HG03571 (cell line): ENCODE data around the gene BTBD3.

Source experiments
- ATAC-seq: cut with Tn5 transposase; IDR thresholded peaks from one replicate; pipeline ENCODE4 v1.9.1; 2021; ENCODE audit not compliant: unreplicated experiment

BTBD3 gene

DNA sequence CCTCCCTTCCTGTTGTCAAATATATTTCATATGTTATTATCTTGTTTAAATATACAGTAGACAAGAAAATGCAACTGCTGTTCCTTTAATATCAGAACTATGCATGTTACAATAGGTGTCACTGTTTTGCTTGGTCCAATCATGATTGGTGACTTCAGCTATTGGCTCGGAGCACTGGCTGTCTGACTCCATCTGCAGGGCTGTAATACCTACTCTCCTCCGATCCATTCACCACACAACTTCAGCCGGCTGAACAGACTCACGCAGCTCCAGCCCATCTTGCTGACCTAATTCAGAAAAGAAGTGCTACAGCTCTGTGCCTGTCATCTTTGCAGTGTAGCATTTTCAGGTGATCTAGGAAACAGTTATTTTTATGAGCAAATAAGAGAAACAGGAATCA is at the start of gene BTBD3:
Gene BTBD3 (plus strand): TSS at position 231 of the 400 bp plus-strand sequence. CDS start 383 bp downstream, outside the sequence.
- ATAC-seq: no peak

DNA sequence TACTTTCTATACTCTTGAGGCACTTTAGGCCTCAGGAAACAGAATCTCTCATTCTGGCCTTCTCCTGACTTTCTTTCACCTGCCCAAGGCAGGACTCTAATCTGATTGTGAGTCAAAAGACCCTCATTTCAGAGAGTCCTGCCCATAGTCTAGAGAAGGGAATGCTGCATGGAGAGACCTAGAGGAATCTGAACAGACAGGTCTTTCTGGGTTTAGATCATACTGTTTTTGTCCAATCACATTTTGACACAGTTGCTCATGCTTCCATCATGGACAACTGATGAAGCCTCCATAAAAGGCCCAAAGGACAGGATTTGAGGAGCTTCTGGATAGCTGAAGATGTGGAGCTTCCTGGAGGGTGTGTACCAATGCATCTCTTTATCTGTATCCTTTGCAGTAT is 48.1 kb upstream of the BTBD3 start:
- no peak for ATAC-seq

DNA sequence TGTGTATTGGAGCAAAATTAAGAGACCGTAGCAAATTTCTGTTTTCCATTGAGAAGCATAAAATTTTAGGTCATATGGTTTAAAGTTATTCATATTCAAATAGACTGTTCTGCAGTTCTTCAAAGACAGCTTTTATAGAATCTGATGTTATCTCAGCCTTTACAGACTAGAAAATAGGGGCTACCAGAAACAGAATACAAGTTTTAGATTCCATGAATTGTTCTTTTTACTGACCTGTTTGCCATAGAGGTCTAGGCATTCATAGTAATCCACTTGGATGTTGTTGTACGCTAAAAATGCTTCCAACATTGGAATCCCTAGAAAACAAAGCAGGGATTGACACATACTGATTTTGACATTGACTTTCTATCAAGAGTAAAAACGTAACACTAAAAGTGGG is 47.3 kb upstream of the BTBD3 start:
- ATAC-seq: no peak

DNA sequence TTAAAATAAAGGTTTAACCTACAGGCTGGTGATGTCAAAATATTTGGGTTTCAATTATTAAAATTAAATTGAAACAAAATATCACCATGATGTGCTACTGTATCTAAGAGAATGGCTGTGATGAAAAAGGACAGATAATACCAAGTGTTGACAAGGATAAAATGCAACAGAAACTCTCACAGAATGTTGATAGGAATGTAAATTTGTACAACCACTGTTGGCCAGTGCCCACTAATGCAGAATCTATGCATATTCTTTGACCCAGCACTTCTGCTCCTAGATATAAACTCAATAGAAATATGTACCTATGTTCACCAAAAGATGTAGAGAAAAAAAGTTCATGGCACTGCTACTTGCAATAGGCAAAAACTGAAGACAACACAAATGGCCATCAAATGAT is 41.1 kb upstream of the BTBD3 start:
- no peak for ATAC-seq

DNA sequence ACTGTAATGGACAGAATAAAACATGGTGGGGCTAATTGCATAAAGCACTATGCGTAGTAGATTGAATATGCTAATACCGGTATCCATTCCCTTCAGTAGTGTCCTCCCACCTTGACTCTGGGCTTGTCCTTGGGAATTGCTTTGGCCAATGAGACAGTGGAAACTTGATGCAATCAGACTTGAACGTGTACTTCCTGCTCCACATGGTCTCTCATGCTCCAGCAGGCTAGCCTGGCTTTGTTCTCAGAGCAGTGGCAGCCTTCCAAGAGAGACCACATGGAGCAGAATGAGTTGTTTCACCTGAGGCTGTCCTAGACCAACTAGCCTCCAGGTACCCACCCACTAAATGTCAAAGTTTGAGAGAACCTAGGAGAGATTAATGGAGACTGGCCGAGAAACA is 37.0 kb upstream of the BTBD3 start:
- ATAC-seq: no peak

DNA sequence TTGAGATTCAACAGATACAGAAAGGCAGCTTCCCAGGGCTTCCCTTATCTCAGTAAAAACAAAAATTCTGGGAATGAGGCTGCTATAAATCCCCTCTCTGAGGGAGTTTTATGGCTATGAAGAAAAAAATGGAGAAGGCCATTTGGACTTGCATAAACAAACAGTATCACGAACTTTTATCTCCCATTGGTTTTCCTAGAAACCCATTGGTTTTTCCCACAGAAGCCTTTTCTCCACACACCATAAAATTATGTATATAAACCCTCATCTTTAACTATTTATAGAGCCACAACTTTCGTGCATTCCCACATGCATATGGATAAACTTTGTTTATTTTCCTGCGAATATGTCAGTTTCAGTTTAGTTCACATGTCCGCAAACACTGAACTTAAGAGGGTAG is 36.2 kb upstream of the BTBD3 start:
- ATAC-seq: no peak

DNA sequence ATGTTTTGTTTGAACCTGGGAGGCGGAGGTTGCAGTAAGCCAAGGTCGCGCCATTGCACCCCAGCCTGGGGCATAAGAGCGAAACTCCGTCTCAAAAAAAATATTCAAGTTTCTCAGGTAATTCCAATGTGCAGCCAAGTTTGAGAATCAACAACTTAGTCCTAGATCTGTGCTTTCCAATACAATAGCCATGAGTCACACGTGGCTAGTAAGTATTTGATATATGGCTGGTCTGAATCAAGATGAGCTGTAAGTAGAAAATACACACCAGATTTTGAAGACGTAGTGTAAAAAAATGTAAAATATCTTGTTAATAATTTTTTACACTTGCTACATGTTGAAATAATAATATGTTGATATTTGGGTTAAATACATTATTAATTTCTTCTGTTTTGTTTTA is 35.0 kb upstream of the BTBD3 start:
- no peak for ATAC-seq

DNA sequence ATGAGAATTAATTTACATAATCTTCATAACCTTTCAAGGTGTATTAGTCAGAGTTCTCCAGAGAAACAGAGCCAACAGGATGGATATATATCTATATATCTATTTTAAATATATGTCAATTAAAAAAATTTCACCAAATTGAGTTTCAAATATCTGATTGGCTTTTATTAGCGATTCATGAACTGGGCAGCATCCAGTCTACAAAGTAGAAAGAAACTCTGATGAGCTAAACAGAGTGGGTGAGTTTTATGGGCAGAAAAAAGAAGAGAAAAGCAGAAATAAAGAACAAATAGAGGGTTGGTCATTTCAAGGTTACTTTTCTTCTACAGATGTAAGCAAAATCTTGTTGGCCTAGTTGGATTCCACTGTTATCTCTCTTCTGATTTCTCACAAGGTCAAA is 29.0 kb upstream of the BTBD3 start:
- ATAC-seq: no peak

DNA sequence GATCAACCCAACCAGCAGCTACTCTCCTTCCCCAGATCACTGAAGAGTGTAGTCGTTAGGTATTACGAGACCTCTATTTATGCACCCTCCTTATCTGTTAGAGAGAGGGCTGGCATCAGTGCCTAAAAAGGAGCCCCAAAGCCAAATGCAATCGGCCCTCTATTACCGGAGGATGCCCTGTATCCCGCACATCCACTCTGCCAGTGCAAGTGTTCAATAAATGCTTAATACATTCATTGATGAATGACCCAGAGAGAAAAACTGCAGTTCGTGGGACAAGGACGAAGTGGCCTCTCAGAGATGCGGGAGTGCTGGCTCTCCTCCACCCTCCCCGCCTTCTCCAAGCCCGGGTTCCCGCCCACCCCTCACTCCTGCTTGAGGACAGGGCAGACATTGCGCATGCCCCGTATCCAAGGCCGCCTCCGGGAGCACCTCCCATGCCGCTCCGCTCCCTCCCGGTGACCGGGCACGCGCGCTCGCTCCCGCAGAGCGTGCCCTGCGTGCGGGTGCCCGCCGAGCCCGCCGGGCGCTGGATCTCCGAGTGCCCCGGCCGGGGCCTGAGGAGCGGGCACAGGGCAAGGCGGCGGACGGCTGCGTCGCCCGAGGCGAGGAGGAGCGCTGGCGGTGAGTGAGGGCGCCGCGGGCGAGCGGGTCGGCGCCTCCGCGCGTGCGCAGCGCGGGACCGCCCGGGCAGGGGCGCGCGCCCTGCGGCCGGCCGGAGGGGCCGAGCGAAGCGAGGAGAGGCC is 27.2 kb upstream of the BTBD3 start:
- ATAC-seq: no peak

DNA sequence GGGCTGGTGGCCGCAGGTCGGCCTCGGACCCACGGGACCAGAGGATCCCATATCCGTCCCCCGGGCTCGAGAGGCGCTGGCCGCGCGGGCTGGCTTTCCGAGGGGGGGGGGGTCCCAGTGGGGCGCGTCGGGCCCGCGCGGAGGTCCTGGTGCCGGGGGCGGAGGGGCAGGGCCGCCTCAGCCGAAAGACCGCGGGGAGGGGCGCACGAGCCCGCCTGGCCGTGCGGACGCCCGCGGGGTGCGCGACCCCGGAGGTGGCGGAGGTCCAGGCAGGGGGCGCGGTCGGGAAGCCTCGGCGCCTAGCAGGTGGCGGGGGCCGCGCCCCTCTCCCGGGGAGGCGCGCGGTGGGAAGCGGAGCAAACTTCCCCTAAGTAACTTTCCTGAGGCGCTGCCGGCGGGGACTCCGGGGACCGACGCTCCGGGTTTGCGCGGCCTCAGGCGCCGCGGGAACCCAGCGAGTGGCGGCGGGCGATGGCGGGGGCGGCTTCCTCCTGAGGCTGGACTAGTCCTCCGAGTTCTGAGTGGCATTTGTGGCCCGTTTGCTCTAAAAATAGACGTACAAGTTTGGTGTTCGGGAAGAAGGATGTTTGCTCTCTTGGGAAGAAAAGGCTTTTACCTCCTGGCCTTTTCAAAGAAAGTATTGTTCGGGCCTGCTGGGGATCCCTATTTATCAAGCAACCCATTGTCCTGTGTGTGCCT is 26.5 kb upstream of the BTBD3 start:
- ATAC-seq: no peak

DNA sequence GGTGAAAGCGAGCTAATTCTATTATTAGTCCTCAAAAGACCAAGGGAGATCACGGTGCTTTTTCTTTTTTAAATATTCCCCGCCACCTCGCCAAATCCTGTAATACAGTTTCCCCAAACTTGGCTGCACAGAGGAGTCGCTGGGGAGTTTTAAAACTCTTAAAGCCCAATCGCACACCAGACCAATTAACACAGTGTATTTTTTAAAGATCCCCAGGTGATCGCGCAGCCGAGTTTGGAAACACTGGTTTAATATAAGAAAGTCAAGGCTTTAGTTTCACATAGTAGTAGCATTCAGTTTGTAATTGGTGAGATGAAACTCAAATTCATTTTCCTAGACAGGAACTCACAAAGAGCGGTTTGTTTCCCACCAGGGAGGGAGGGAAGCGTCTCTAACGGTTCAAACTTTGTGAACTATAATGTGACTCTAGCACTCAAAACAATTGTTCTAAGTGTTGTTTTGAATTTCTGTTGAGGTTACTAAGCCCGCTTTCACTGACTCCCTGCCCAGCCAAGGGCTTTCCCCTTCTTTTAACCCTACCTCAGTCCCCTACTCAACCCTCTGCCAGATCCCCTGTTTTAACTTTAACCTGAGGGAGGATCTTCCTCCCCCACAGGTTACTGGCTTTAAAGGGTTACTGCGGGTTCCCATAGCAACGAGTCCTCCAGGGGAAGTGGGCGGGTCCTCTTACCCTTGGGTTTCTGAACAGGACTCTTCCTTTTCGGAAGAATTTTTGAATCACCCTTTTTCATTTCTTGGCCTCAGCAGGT is 25.7 kb upstream of the BTBD3 start:
- ATAC-seq: no peak

DNA sequence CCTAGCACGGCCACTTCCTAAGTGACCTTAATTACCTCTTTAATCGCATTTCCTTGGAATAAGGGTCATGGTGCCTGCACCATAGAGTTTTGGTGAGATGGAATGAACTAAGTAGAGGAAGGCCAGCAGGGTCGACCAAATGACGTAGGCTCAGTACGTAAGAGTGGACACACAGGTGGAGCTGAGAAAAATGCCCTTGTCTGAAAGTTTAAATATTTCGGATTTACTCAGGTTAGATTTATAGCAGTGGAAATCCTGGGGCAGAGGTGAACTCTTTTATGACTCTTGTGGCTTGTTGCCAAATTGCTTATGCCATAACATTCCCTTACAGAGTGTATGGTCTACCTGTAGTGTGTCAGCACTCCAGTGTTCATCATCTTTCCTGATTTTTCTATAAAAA is 23.6 kb upstream of the BTBD3 start:
- no peak for ATAC-seq

DNA sequence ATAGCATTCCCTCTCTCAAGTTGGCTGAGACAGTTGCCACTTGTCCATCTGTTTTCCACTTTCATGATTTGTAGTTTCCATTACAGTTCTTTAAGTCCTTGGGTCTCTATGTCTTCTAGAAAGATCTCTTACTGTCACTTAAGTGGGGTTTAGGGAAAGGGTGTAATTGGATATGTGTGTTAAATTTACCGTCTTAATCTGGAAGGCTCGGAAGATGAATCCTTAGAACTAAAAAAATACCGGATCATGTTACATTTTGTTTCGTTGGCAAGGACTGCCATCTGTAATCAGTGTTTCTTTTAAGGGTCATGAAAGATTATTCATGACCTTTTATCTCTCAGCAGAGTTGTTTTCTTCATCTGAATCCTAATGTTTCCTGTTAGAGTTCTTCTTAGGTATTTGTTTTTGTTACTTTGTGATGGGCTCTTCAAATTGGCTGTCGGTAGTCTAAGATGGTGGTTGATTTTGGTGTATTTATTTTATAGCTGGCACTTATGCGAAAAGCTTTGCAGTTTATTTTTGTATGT is 21.8 kb upstream of the BTBD3 start:
- no peak for ATAC-seq

DNA sequence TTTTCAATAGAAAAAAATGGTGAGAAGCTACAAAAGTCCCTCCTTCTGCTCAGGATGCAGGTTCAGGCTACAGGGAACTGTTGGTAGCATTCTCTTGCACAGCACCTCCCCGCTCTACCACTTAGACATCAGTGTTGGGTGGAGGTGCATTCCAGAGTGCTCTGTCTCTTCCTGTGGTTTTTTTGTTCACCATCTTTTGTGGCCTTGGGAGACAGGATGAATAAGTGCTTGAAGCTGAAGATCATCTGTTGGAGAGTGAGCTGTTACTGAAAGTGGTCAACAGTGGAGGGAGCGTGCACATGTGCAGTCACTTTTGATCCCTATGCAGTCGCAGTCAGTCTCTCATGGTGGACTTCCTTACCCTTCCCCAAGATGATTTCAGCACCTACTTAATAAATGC is 16.6 kb upstream of the BTBD3 start:
- no peak for ATAC-seq

DNA sequence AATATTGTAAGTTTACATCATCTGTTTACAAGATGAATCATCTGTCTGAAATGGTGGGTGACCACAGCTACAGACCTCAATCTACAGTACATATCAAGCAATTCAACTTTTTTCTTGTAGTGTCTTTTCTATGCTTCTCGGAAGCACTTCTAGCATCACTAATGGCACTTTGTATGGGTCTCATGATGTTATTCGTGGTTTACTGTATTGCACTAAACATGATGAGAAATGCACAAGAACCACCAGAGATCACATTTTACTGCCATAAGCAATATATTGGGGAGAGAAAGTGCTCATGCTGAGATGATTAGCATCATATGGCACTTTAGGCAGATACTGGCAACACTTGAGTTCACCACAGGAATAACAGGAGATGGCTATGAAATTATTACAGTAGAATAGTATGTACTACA is 15.4 kb upstream of the BTBD3 start:
- no peak for ATAC-seq

DNA sequence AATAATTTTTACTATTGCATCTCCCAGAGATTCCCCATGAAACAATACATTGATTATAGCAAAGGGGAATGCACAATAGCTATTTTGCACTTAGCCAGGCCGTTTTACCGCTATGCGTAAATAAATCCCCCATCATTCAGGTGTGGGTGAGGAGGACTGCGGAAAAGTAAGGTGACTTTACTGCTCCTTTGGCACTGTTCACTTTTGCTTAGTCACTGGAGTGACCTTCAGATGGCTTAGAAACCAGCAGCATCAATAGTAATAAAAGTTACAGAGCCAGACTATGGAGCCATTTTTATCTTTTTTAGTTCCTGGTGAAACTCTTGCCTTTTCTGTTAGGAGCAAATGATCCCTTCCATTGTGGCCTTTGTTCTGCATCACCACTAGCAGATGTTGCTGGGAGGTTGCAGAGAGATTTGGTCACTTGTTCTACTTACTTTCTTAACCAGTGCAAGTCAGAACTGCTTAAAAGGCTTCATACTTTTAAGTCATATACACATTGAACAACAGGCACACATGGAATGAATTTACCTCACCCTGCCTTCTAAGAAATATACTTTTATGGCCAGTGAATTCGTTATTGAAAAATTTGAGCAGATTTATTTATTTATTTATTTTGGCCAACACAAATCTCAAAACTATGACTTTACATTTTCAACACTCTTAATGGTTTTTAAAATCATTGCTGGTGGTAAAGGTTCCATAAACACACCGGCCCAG is 12.1 kb upstream of the BTBD3 start:
- no peak for ATAC-seq

DNA sequence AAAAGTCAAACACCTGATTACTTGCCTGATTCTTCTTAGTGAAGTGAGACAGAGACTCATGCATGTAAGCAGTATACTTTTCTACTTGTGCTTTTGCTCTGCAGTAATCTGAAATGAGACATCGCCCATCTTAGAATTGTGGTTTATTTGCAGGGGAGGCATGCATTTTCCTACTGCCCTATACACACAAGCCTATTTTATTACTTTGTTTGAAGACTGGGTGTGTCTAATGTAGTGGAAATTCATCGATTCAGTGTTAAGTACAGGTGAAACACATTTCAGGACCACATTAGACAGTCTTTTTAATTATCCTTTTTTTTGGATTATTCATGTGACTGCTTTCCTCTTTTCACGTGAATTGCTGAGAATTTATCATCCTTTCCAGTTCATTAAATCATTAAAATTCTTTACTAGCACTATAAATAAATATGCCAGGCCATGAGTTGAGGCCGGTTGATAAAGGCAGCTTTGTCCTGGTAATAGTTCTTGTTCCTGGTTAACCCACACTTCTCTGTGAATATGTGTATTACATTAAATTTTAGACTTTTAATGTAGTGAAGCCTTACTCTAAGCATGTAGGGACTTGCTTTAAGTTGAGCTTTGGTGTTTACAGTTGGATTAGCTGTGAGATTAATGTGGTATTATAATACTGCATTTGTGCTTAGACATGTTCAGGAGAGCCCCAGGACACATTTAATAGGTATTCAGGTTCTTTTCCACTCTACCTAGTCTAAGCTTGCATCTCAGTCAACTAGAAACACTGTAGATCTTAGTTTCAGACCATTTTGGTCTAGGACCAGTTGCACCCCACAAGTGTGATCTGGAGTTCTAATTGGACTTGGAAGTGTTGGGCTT is 10.8 kb upstream of the BTBD3 start:
- ATAC-seq: no peak

DNA sequence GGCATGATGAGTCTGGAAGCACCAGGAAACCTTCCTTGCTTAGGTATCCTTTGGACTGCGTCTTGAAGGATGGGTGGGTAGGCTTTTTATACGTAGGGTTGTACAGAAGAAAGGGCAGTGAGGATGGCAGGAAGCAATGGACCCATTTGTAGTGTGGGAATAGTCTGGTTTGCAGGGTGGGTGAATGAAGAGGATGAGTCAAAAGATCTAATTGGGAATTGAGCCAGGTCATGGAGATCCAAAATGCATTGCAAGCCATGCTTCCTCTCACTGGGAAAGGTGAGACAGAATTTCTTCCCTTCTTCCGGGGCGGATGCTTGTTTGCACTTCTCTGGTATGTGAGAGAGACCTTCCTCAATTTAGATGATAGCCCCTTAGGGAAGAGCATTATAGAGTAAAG is 10.1 kb upstream of the BTBD3 start:
- no peak for ATAC-seq

DNA sequence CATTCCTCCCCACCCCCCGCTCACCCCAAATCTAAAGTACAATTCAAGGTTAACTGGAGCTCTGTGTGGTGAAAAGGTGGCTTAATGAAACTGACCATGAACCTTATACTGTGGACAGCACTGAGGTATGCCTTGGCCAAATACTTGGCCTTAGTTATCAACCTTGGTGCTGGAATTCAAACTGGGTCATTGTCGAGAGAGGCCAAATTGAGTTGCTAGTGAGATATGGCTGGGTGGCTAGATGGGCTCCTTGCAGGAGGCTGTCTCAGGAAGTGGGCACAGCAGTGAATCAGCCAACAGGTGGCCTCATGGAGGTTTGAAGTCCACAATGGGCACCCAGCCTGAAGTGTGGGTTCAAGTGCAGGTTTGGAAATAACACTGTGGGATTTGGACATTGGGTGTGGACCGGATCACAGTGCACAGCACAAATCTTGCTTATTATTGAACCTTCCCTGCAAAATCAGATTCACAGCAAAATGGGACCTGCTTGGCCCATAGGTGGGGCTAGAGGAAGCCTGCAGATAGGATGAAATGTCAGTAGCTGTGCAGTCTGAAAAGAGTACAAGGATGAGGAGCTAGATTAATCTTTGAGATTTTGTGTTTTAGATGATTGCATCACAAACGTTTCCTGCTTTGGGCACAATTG is 5.6 kb upstream of the BTBD3 start:
- ATAC-seq: no peak
